Skeletal muscle satellite cell (primary cell): ENCODE measurements around the gene LCLAT1.

Source experiments
- H3K27me3 ChIP-seq: 2 replicates; pipeline ENCODE4 v1.7.0; 2013; ENCODE audit warnings: low read length; ENCODE audit not compliant: control insufficient read depth, insufficient read depth
- H3K36me3 ChIP-seq: 2 replicates; pipeline ENCODE4 v1.7.0; 2013; ENCODE audit warnings: mild to moderate bottlenecking, control low read depth, low read length; ENCODE audit not compliant: insufficient read depth
- H3K4me1 ChIP-seq: 2 replicates; pipeline ENCODE4 v1.7.0; 2013; ENCODE audit warnings: low read length; ENCODE audit not compliant: control insufficient read depth, insufficient read depth
- H3K4me2 ChIP-seq: 2 replicates; pipeline ENCODE4 v1.7.0; 2013; ENCODE audit warnings: mild to moderate bottlenecking, low read length
- H3K4me3 ChIP-seq: 2 replicates; pipeline ENCODE4 v1.7.0; 2013; ENCODE audit warnings: low read length
- H3K9ac ChIP-seq: 2 replicates; pipeline ENCODE4 v1.7.0; 2013; ENCODE audit warnings: mild to moderate bottlenecking, low read depth, low read length, moderate library complexity
- H3K9me3 ChIP-seq: replicated peaks from 2 replicates; pipeline ENCODE4 v1.7.0; 2013; ENCODE audit warnings: mild to moderate bottlenecking, control low read depth, low read length

The LCLAT1 gene

GRCh38 chr2:30427606-30428347 lies 19.3 kb upstream of the LCLAT1 start:
- H3K36me3 ChIP-seq, result no peaks in the 10 kb centered on the region
- peaks cover 17% of the 10 kb centered on the region for H3K4me1 ChIP-seq
- H3K4me2 ChIP-seq, result no peak overlapping the region
- no peak overlapping the region for H3K9ac ChIP-seq
- H3K4me3 ChIP-seq, result no peak overlapping the region
- H3K9me3 ChIP-seq, result no peaks in the 10 kb centered on the region
- no peaks in the 10 kb centered on the region for H3K27me3 ChIP-seq

- no peaks in the 10 kb centered on the region for H3K36me3 ChIP-seq
- H3K4me3 ChIP-seq, result no peak overlapping the region
- no peaks in the 10 kb centered on the region for H3K9me3 ChIP-seq
- no peak overlapping the region for H3K9ac ChIP-seq
- no peak overlapping the region for H3K4me2 ChIP-seq
- H3K4me1 ChIP-seq, result peaks cover 14% of the 10 kb centered on the region
- no peaks in the 10 kb centered on the region for H3K27me3 ChIP-seq
These were observed 18.7 kb upstream of the LCLAT1 start for GRCh38 chr2:30428348-30428662.

GRCh38 chr2:30428827-30429461 lies 18.1 kb upstream of the LCLAT1 start:
- Histone ChIP-seq H3K9ac (no peak overlapping the region), H3K9me3 (no peaks in the 10 kb centered on the region), H3K36me3 (no peaks in the 10 kb centered on the region), H3K4me1 (peaks cover 14% of the 10 kb centered on the region), H3K27me3 (no peaks in the 10 kb centered on the region), H3K4me3 (no peak overlapping the region), H3K4me2 (no peak overlapping the region)

- Histone ChIP-seq H3K9ac (no peak overlapping the region), H3K9me3 (no peaks in the 10 kb centered on the region), H3K4me3 (no peak overlapping the region), H3K4me2 (no peak overlapping the region), H3K4me1 (no peaks in the 10 kb centered on the region), H3K36me3 (no peaks in the 10 kb centered on the region), H3K27me3 (no peaks in the 10 kb centered on the region)
These were observed 13.3 kb upstream of the LCLAT1 start for GRCh38 chr2:30433541-30434299.

GRCh38 chr2:30434708-30435107 lies 12.3 kb upstream of the LCLAT1 start:
- H3K27me3 ChIP-seq, result no peaks in the 10 kb centered on the region
- no peak overlapping the region for H3K4me2 ChIP-seq
- no peaks in the 10 kb centered on the region for H3K4me1 ChIP-seq
- H3K9me3 ChIP-seq, result no peaks in the 10 kb centered on the region
- no peak overlapping the region for H3K9ac ChIP-seq
- no peak overlapping the region for H3K4me3 ChIP-seq
- H3K36me3 ChIP-seq, result no peaks in the 10 kb centered on the region

- Histone ChIP-seq H3K9ac (no peak overlapping the region), H3K4me3 (no peak overlapping the region), H3K4me1 (no peaks in the 10 kb centered on the region), H3K4me2 (no peak overlapping the region), H3K27me3 (no peaks in the 10 kb centered on the region), H3K9me3 (no peaks in the 10 kb centered on the region), H3K36me3 (no peaks in the 10 kb centered on the region)
These were observed 10.1 kb upstream of the LCLAT1 start for GRCh38 chr2:30436859-30437435.

GRCh38 chr2:30437809-30438548 lies 9.1 kb upstream of the LCLAT1 start:
- no peak overlapping the region for H3K9ac ChIP-seq
- no peak overlapping the region for H3K4me3 ChIP-seq
- no peaks in the 10 kb centered on the region for H3K9me3 ChIP-seq

GRCh38 chr2:30439296-30439695 lies 7.8 kb upstream of the LCLAT1 start:
- no peaks in the 10 kb centered on the region for H3K27me3 ChIP-seq
- no peaks in the 10 kb centered on the region for H3K9me3 ChIP-seq
- no peak overlapping the region for H3K4me2 ChIP-seq
- no peak overlapping the region for H3K9ac ChIP-seq
- no peak overlapping the region for H3K4me3 ChIP-seq
- no peaks in the 10 kb centered on the region for H3K4me1 ChIP-seq
- no peaks in the 10 kb centered on the region for H3K36me3 ChIP-seq

More at GRCh38 chr2:30437809-30438548, 9.1 kb upstream of the LCLAT1 start:
- H3K4me2 ChIP-seq, result no peak overlapping the region
- no peaks in the 10 kb centered on the region for H3K4me1 ChIP-seq
- H3K36me3 ChIP-seq, result no peaks in the 10 kb centered on the region
- no peaks in the 10 kb centered on the region for H3K27me3 ChIP-seq

GRCh38 chr2:30439879-30440278 lies 7.2 kb upstream of the LCLAT1 start:
- H3K36me3 ChIP-seq, result no peaks in the 10 kb centered on the region
- H3K4me1 ChIP-seq, result no peaks in the 10 kb centered on the region
- no peaks in the 10 kb centered on the region for H3K27me3 ChIP-seq
- no peak overlapping the region for H3K4me2 ChIP-seq
- no peak overlapping the region for H3K9ac ChIP-seq
- no peak overlapping the region for H3K4me3 ChIP-seq
- no peaks in the 10 kb centered on the region for H3K9me3 ChIP-seq

- H3K27me3 ChIP-seq, result no peaks in the 10 kb centered on the region
- no peak overlapping the region for H3K4me2 ChIP-seq
- H3K4me3 ChIP-seq, result no peak overlapping the region
- H3K4me1 ChIP-seq, result no peaks in the 10 kb centered on the region
- H3K9ac ChIP-seq, result no peak overlapping the region
- H3K9me3 ChIP-seq, result no peaks in the 10 kb centered on the region
- no peaks in the 10 kb centered on the region for H3K36me3 ChIP-seq
These were observed 6.0 kb upstream of the LCLAT1 start for GRCh38 chr2:30441023-30441422.

- H3K4me1 ChIP-seq, result peaks cover 11% of the 10 kb centered on the region
- H3K36me3 ChIP-seq, result no peaks in the 10 kb centered on the region
- H3K9ac ChIP-seq, result no peak overlapping the region
- H3K4me2 ChIP-seq, result no peak overlapping the region
- no peaks in the 10 kb centered on the region for H3K9me3 ChIP-seq
- no peak overlapping the region for H3K4me3 ChIP-seq
- no peaks in the 10 kb centered on the region for H3K27me3 ChIP-seq
These were observed 4.0 kb upstream of the LCLAT1 start for GRCh38 chr2:30443081-30443480.
